Panc1 (cell line): ENCODE measurements around the gene IDI2. TPM values are rescaled to one million over a fixed set of nuclear protein-coding genes. Genes with fewer than 3 reads are reported as not detected.
A peak's percentile ranks its signal among the peaks of the same experiment; 100 is the strongest.
"Not testable (repeated sequence)": the region's sequence is repeated elsewhere in the genome, so short reads cannot be mapped to it uniquely, and the experiment has no call there.

Experiments used
- ATAC-seq: fragments of 200-7000 bp; cut with Tn5 transposase; 2 replicates; pipeline ENCODE4 v1.9.1; 2020; ENCODE audit warnings: mild to moderate bottlenecking, moderate library complexity
- BruUV-seq: library from RNA; stranded (reverse); fragments of 400-500 nt; replicated peaks from 2 replicates; lab custom pipeline; 2021; lab: Mats Ljungman, UMichigan
- CTCF ChIA-PET: fragments of 300-600 bp; sonication (Branson Sonifier 250); formaldehyde crosslinking; loops from one replicate; lab custom pipeline; 2022; ENCODE audit warnings: antibody characterized with exemption; lab: Charles Lee
- POLR2A ChIA-PET: fragments of 300-600 bp; sonication (Branson Sonifier 250); formaldehyde crosslinking; loops from one replicate; lab custom pipeline; 2022; ENCODE audit warnings: antibody characterized with exemption; lab: Charles Lee
- DNase-seq: peaks from one replicate; pipeline ENCODE4 v3.0.0-alpha.2; 2010; ENCODE audit warnings: low read depth, low spot score
- H3K27ac ChIP-seq: 2 replicates; pipeline ENCODE4 v1.5.1; 2011; ENCODE audit warnings: mild to moderate bottlenecking, low read length, inconsistent platforms
- H3K27me3 ChIP-seq: fragments of 200-500 bp; sonication (Bioruptor generic); 2 replicates; pipeline ENCODE4 v1.6.0; 2014; ENCODE audit warnings: low read length, inconsistent platforms; ENCODE audit not compliant: control insufficient read depth, insufficient read depth
- H3K36me3 ChIP-seq: fragments of 200-500 bp; sonication (Bioruptor generic); 2 replicates; pipeline ENCODE4 v1.5.1; 2014; ENCODE audit warnings: inconsistent platforms, mild to moderate bottlenecking, low read length, moderate library complexity; ENCODE audit not compliant: control insufficient read depth, insufficient read depth
- H3K4me1 ChIP-seq: 2 replicates; pipeline ENCODE4 v1.5.1; 2011; ENCODE audit warnings: inconsistent platforms, mild to moderate bottlenecking, low read length, moderate library complexity; ENCODE audit not compliant: control insufficient read depth, insufficient read depth
- H3K4me3 ChIP-seq, 2 experiments: 2 replicates each; pipeline ENCODE4 v1.5.1; 2011 to 2012; ENCODE audit warnings: low read depth in 2 of 2, low read length in 2 of 2, mild to moderate bottlenecking in 2 of 2, inconsistent platforms in 1 of 2, moderate library complexity in 1 of 2
- H3K9me3 ChIP-seq: fragments of 200-500 bp; sonication (Bioruptor generic); 2 replicates; pipeline ENCODE4 v1.5.1; 2014; ENCODE audit warnings: low read depth, mild to moderate bottlenecking, inconsistent platforms, low read length, moderate library complexity; ENCODE audit not compliant: control insufficient read depth, insufficient read depth
- POLR2AphosphoS5 ChIP-seq: IDR thresholded peaks from 2 replicates; pipeline ENCODE4 v1.6.1; 2012; ENCODE audit warnings: mild to moderate bottlenecking, low read depth, low read length, moderate library complexity
- REST ChIP-seq, 2 experiments: IDR thresholded peaks; 2 replicates each; pipeline ENCODE4 v1.6.1; 2011 to 2012; ENCODE audit warnings: low read depth in 2 of 2, control low read depth in 1 of 2, low read length in 1 of 2, mild to moderate bottlenecking in 1 of 2, moderate library complexity in 1 of 2; ENCODE audit not compliant: insufficient read depth in 1 of 2
- SIN3A ChIP-seq: IDR thresholded peaks from 2 replicates; pipeline ENCODE4 v1.6.1; 2012; ENCODE audit warnings: low read depth, mild to moderate bottlenecking, low read length, moderate library complexity, borderline replicate concordance; ENCODE audit not compliant: insufficient read depth
- TCF7L2 ChIP-seq: IDR thresholded peaks from 2 replicates; pipeline ENCODE4 v1.6.1; 2011; ENCODE audit warnings: mild to moderate bottlenecking, low read depth, low read length, inconsistent platforms
- in situ Hi-C: cut with HindIII; loops from 2 replicates; pipeline ENCODE4 v1.10.0; 2016; ENCODE audit warnings: low sequenced_read_pairs, low pct_unique_long_range_greater_than_20kb
- intact Hi-C: fragments of 100-400 bp; cut with micrococcal nuclease; formaldehyde crosslinking; loops from one replicate; pipeline ENCODE4 v1.10.0; 2022; ENCODE audit not compliant: unreplicated experiment
- total RNA-seq: library from RNA; stranded (reverse); gene quantifications from one replicate; pipeline ENCODE4 v1.2.1, GENCODE V29; 2021; ENCODE audit not compliant: unreplicated experiment
- TF ChIP-seq, protein P1 (sequence below): fragments of 450-650 bp; IDR thresholded peaks from 2 replicates; pipeline ENCODE4 v1.5.1; 2017; ENCODE audit warnings: mild to moderate bottlenecking

The IDI2 gene
- total RNA-seq, 1 experiment from 2014 or later: not detected

DNA sequence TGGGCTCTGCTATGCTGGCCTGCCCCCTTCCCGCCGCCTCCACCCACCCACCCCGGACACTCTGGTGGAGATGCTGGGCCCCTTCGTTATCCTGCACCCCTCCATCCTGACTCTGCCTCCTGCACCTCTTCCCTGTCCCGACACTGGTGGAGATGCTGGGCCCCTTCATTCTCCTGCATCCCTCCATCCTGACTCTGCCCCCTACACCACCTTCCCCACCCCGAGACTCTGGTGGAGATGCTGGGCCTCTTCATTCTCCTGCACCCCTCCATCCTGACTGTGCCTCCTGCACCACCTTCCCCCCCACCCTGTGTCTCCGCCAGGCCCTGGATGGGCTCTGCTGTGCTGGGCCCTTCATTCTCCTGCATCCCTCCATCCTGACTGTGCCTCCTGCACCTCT lies 15.0 kb downstream of the IDI2 start:
- H3K27me3 ChIP-seq: no peaks in the 10 kb centered on the region
- H3K27ac ChIP-seq: no peak overlapping the region
- H3K36me3 ChIP-seq: peaks cover 29% of the 10 kb centered on the region
- intact Hi-C loops (no loop called here), in situ Hi-C loops (no loop called here)
- no peak overlapping the region for H3K4me3 ChIP-seq
- ATAC-seq (0 out of 2 replicates have a peak, but pooled peaks have one; percentile 53), DNase-seq (no peak)
- POLR2A ChIA-PET: no interaction called here
- H3K4me1 ChIP-seq: no peaks in the 10 kb centered on the region
- no peaks in the 10 kb centered on the region for H3K9me3 ChIP-seq
- TF ChIP-seq, protein P1, sequence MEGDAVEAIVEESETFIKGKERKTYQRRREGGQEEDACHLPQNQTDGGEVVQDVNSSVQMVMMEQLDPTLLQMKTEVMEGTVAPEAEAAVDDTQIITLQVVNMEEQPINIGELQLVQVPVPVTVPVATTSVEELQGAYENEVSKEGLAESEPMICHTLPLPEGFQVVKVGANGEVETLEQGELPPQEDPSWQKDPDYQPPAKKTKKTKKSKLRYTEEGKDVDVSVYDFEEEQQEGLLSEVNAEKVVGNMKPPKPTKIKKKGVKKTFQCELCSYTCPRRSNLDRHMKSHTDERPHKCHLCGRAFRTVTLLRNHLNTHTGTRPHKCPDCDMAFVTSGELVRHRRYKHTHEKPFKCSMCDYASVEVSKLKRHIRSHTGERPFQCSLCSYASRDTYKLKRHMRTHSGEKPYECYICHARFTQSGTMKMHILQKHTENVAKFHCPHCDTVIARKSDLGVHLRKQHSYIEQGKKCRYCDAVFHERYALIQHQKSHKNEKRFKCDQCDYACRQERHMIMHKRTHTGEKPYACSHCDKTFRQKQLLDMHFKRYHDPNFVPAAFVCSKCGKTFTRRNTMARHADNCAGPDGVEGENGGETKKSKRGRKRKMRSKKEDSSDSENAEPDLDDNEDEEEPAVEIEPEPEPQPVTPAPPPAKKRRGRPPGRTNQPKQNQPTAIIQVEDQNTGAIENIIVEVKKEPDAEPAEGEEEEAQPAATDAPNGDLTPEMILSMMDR: no peak
- no peak for TF ChIP-seq SIN3A
- BruUV-seq: no TSS peak
- CTCF ChIA-PET: no interaction called here

GRCh38 chr10:1009947-1010346 lies 15.7 kb downstream of the IDI2 start:
- POLR2A ChIA-PET, CTCF ChIA-PET, BruUV-seq, H3K4me3 ChIP-seq, H3K27me3 ChIP-seq, DNase-seq, H3K9me3 ChIP-seq, intact Hi-C loops, in situ Hi-C loops, H3K4me1 ChIP-seq, ATAC-seq, H3K27ac ChIP-seq: not testable (repeated sequence)
- peaks cover 29% of the 10 kb centered on the region for H3K36me3 ChIP-seq

GRCh38 chr10:1009071-1009494 lies 16.6 kb downstream of the IDI2 start:
- DNase-seq (no peak), ATAC-seq (no peak)
- intact Hi-C loops (no loop called here), in situ Hi-C loops (no loop called here)
- H3K4me3 ChIP-seq: no peak overlapping the region
- peaks cover 25% of the 10 kb centered on the region for H3K36me3 ChIP-seq
- H3K27me3 ChIP-seq: no peaks in the 10 kb centered on the region
- H3K4me1 ChIP-seq: no peaks in the 10 kb centered on the region
- TF ChIP-seq, protein P1: no peak
- no peak for TF ChIP-seq SIN3A
- TF ChIP-seq REST (IDR thresholded peaks at IDR 0.05; ENCODE audit: insufficient read depth in 1 of 2, low read depth in 2 of 2, low read length in 1 of 2): no peak
- TF ChIP-seq TCF7L2: no peak
- TF ChIP-seq POLR2AphosphoS5: no peak
- no peaks in the 10 kb centered on the region for H3K9me3 ChIP-seq
- ChIA-PET POLR2A (no interaction called here), CTCF (no interaction called here)
- H3K27ac ChIP-seq: no peak overlapping the region
- TSS peak; percentile 16 for BruUV-seq
